Measurements from ENCODE around the gene PROK1. TPM values are rescaled to one million over a fixed set of nuclear protein-coding genes. Genes with fewer than 3 reads are reported as not detected.
"Not testable (repeated sequence)": the region's sequence is repeated elsewhere in the genome, so short reads cannot be mapped to it uniquely, and the experiment has no call there.

Gene PROK1
- polyA plus RNA-seq, 2 of the 4 experiments (the other 2 are of a cell fraction): not detected

GRCh38 chr1:110403805-110404204 is 47.1 kb upstream of the PROK1 start (continued):
- TF ChIP-seq HES2 (IDR thresholded peaks at IDR 0.05) (no peak), HEYL (CRISPR knock-in tag; IDR thresholded peaks at IDR 0.05) (no peak), NPAS2 (CRISPR knock-in tag; IDR thresholded peaks at IDR 0.05; ENCODE audit: borderline replicate concordance) (no peak)

GRCh38 chr1:110404401-110404800 is 46.5 kb upstream of the PROK1 start:
- WGBS (ENCODE audit: missing lambda C conversion rate): 87% methylated on average over 4 of the region's 4 CpGs

GRCh38 chr1:110406407-110406806 is 44.5 kb upstream of the PROK1 start:
- peak overlapping the region; percentile 98 to 99 for H3K27ac ChIP-seq
- H3K4me3 ChIP-seq: peak overlapping the region; percentile 98
- ATAC-seq; DNase-seq (ENCODE audit: low read depth in 1 of 2, low spot score in 1 of 2); H3K9me3 ChIP-seq; POLR2A ChIA-PET; FAIRE-seq: not testable (repeated sequence)
- peak overlapping the region; percentile 87 for H3K4me2 ChIP-seq
- 12% methylated on average over 15 of the region's 15 CpGs for WGBS (ENCODE audit: missing lambda C conversion rate)
- CTCF ChIA-PET: interaction anchor here (1.2 kb wide), 1 partner anchor 203 kb away, joined by 3 read pairs; no protein-coding TSS in a partner anchor
- peaks cover 14% of the 10 kb centered on the region for H3K4me1 ChIP-seq

More at GRCh38 chr1:110404401-110404800, 46.5 kb upstream of the PROK1 start:
- TF ChIP-seq HOXB13 (CRISPR knock-in tag; IDR thresholded peaks at IDR 0.05; ENCODE audit: low read depth) (no peak), REST (IDR thresholded peaks at IDR 0.05) (no peak), FOSB (CRISPR knock-in tag; IDR thresholded peaks at IDR 0.05) (no peak), ELK1 (IDR thresholded peaks at IDR 0.05; ENCODE audit: low read depth, low read length) (no peak), NR3C1 (IDR thresholded peaks at IDR 0.05) (no peak), KDM1A (IDR thresholded peaks at IDR 0.05; ENCODE audit: low read depth) (no peak)
- FAIRE-seq: no peak
- Histone ChIP-seq H3K4me2 (no peak overlapping the region), H3K9me3 (no peaks in the 10 kb centered on the region), H3K4me3 (no peak overlapping the region), H3K27ac (no peak overlapping the region), H3K4me1 (peaks cover 14% of the 10 kb centered on the region)
- no peak for DNase-seq (ENCODE audit: low read depth in 1 of 2, low spot score in 1 of 2)
- no peak for ATAC-seq
- CTCF ChIA-PET: interaction anchor here (0.7 to 2.9 kb wide), 5 partner anchors 9 to 92 kb away, joined by 3 to 14 read pairs (median 5); no protein-coding TSS in a partner anchor
- POLR2A ChIA-PET: interaction anchor here (0.6 to 1.6 kb wide), 3 partner anchors 10 to 66 kb away, joined by 3 to 9 read pairs (median 3); no protein-coding TSS in a partner anchor

GRCh38 chr1:110407260-110408210 is 43.4 kb upstream of the PROK1 start, which contains the start of gene LAMTOR5:
LAMTOR5 (minus strand) TSS chr1:110407694; CDS start chr1:110407620, 74 bp downstream.
- Histone ChIP-seq H3K4me1 (peaks cover 14% of the 10 kb centered on the region), H3K27ac (peak within 1 kb of the TSS; percentile 98 to 99), H3K4me3 (peak within 1 kb of the TSS; percentile 98), H3K9me3 (no peaks in the 10 kb centered on the region), H3K4me2 (peak within 1 kb of the TSS; percentile 87)
- FAIRE-seq (no peak), DNase-seq (ENCODE audit: low read depth in 1 of 2, low spot score in 1 of 2) (peak; percentile 61 to 94), ATAC-seq (peak; percentile 95 to 96)
- POLR2A ChIA-PET: interaction anchor here (0.6 to 2.4 kb wide), 3 partner anchors 17 to 69 kb away, joined by 3 to 18 read pairs (median 3); partner anchors contain the start of gene RBM15
- 3% methylated on average over 35 of the region's 76 CpGs for WGBS (ENCODE audit: missing lambda C conversion rate)
- CTCF ChIA-PET: interaction anchor here (0.6 to 11.8 kb wide), 8 partner anchors 9 to 205 kb away, joined by 3 to 326 read pairs (median 10); partner anchors contain the start of gene PROK1
- TF ChIP-seq MAX (IDR thresholded peaks at IDR 0.05) (peak; percentile 89), ZC3H11A (IDR thresholded peaks at IDR 0.05) (0 out of 2 replicates have a peak, but pooled peaks have one; percentile 5), E2F6 (IDR thresholded peaks at IDR 0.05; ENCODE audit: borderline replicate concordance, low read depth) (peak; percentile 60; the same call in 1 of the 2 replicates), GATA3 (IDR thresholded peaks at IDR 0.05; ENCODE audit: borderline replicate concordance) (0 out of 2 replicates have a peak, but pooled peaks have one; percentile 32), REST (IDR thresholded peaks at IDR 0.05) (peak; percentile 31; the same call in 1 of the 2 replicates), FOXS1 (CRISPR knock-in tag; IDR thresholded peaks at IDR 0.05) (no peak), PHF8 (IDR thresholded peaks at IDR 0.05; ENCODE audit: borderline replicate concordance, low read depth) (peak; percentile 63), SMC3 (IDR thresholded peaks at IDR 0.05) (peak; percentile 38; the same call in 2 of the 3 replicates), EHMT2 (IDR thresholded peaks at IDR 0.05; ENCODE audit: low read depth) (no peak), FOSB (CRISPR knock-in tag; IDR thresholded peaks at IDR 0.05) (no peak)
